HG03039 (cell line): ENCODE measurements around the gene GNB4.

Experiments used
- ATAC-seq: cut with Tn5 transposase; IDR thresholded peaks from one replicate; pipeline ENCODE4 v1.9.1; 2021; ENCODE audit warnings: mild to moderate bottlenecking, moderate library complexity; ENCODE audit not compliant: unreplicated experiment

GNB4 gene

GRCh38 chr3:179438841-179439240 lies 12.4 kb downstream of the GNB4 start:
- peak; percentile 92 for ATAC-seq

GRCh38 chr3:179436517-179436916 lies 14.8 kb downstream of the GNB4 start:
- no peak for ATAC-seq

DNA sequence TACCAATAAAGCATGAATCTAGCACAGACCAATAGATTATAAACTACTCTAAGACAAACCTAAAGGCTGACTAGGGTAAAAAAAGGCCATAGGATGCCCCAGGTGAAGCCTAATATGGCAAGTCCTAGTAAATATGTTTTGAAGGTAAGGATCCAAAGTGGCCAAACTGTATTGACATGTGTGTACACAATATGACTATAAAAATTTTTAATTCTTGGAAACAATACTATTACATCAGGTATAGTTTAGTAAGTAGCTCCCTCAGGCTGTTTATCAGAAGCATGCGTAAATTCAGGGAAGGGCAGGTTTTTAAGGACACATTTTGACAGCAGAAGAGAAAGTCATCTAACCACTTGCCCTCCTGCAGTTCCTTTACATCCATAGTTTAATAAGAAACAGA lies 18.8 kb downstream of the GNB4 start:
- ATAC-seq: peak; percentile 2

GRCh38 chr3:179432021-179432420 lies 19.2 kb downstream of the GNB4 start:
- peak; percentile 61 for ATAC-seq

GRCh38 chr3:179430277-179430870 lies 20.9 kb downstream of the GNB4 start:
- ATAC-seq: no peak

DNA sequence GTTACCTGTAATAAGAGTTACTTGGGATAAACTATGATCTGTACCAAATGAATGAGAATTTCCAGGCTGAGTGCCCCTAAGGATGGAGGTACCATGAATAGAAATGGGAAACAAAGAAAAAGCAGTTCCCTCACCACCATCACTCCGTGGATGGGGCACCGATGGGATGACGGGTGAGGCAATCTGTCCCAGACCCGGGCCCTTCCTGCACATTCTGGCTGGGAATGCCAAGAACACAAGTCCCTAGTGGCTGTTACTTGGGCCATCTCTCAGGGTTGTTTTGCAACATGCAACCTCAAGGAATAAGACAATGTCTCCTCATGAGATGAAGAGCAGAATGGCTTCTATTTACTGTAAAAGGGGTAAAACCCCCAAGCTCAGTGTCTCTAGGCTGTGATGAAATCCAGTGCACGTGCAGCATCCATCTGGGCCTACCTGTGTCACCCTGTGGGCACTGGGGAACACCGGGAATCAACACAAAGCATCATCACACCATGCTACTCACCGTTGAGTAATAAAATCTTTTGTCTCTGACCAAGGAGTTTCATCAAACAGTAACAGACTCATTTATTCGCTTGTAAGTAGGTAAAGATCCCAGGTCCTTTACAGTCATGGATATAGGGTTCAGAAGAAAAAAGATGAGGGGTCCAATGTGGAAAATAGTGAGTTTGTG lies 22.3 kb downstream of the GNB4 start:
- ATAC-seq: no peak

DNA sequence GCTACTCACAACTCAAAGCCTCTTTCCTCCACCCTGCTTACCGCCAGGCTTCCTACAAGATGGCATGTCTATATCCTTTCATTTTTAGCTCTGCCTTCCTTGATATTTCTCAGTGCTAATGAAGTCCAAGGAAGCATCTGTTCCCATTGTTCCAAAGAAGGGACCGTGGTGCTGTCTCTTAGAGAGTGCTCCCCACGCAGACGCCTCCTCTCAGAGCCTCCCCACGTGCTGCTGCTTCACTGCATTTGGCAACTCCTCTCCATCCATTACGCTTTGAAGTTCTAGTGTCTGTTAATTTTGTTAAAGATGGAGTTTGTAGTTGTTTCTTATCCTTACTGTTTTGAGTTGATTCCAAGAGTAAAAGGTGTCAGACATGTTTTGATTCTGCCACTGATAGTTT lies 26.2 kb downstream of the GNB4 start:
- no peak for ATAC-seq

- ATAC-seq: no peak
Observed at GRCh38 chr3:179421500-179421899, 29.8 kb downstream of the GNB4 start.

- no peak for ATAC-seq
Observed at GRCh38 chr3:179418610-179419009, 32.7 kb downstream of the GNB4 start.

GRCh38 chr3:179416681-179417080 lies 34.6 kb downstream of the GNB4 start:
- no peak for ATAC-seq

- no peak for ATAC-seq
Observed at GRCh38 chr3:179415377-179415776, 35.9 kb downstream of the GNB4 start.

DNA sequence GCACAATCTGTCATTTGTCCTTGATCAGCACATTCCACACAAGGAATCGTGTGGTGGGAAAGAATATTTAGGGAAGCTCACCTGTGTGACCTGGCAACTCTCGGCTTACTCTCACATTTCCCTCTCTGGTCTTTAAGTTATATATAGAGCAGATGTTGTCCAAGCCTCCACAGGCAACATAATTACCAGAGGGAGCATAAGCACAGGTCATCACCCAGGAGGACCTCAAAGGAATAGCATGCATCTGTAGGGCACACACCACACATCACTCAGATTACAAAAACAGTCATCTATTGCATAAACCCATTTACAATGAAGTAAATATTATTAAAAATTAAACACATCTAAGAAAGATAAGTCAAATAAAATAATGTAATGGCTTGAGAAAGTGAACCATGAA lies 36.5 kb downstream of the GNB4 start:
- no peak for ATAC-seq

DNA sequence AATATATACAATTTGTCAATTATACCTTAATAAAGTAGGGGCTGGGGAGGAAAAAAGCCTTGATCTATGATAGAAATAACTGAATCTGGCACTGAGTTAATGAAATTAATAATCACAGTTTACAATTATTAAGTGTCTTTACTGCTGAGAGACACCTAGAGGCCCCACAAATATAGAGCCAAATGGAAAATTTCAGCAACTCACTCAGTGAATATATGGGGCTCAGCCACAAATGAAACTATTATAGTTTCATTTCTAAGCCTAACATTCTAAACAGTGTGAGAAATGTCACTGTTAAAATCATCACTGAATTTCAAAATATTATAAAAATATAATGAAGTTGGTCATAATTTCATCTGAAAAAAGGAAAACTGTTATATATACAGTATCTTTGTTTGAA lies 40.3 kb downstream of the GNB4 start:
- no peak for ATAC-seq

DNA sequence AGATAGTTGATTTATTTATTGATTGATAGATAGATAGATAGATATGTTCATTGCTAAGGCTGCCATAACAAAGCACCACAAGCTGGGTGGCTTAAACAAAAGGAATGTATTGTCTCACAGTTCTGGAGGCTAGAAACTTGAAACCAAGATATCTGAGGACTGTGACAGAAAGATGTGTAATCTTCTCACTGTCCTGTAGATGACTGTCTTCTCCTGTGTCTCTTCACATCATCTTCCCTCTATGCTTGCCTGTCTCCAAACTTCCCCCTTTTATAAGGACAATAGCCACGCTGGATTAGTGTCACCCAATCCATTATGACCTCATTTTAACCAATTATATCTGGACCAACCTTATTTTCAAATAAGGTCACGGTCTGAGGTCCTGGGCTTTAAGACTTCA lies 40.9 kb downstream of the GNB4 start:
- no peak for ATAC-seq

- no peak for ATAC-seq
Observed at GRCh38 chr3:179404307-179404706, 47.0 kb downstream of the GNB4 start.

DNA sequence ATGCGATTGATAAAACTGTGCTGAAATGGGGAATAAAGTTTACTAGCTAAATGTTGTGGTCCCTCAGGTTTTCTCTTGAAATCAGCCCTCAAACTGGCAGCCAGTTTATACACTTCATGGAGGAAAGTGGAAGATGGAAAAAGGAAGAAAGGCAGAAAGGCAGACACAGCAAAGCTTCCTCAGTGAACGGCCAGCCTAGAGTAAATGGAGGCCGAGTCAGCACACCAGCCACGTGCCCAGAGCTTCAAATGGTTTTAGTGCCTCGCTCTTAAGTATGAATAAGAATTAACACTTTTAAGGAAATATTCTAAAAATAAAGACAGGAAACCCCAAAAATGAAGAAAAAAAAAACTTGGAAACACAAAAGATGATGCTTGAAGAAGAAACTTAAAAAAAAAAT lies 48.3 kb downstream of the GNB4 start:
- no peak for ATAC-seq

DNA sequence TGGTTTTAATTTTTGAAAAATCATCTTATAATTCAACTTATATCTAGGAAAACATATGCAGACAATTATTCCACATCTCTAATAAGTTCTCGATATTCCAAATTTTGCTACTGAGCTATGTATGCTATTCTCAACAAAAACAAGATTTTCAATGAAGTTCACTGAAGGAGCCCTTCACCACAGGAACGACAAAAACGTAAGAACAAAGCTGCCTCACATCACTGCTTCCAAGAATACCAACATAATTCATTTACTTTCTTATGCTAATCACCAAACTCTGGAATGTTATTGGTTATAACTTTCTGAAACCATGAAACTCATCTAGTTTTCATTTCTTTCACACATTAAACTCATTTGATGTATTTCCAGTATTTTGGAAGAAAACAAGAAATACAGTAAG lies 49.7 kb downstream of the GNB4 start:
- no peak for ATAC-seq

- ATAC-seq: no peak
Observed at GRCh38 chr3:179398574-179399231, 52.6 kb downstream of the GNB4 start.

GRCh38 chr3:179391906-179392305 lies 59.4 kb downstream of the GNB4 start:
- ATAC-seq: no peak

DNA sequence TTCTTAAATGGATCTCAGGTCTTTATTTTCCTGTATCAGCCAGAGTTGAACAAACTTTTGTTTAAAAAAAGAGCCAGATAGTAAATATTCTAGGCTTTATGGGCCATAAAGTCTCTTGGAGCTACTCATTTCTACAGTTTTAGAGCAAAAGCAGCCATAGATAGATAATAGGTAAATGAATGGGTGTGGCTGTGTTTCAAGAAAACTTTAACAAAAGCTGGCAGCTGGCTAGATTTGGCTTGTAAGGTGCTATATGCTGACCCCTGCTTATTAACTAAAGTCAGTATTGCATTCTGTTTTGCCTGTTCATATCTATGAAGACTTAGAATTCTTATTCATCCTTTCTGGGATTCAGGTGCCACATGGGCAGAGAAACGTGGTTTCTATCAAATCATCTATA lies 74.8 kb downstream of the GNB4 start:
- ATAC-seq: no peak

GRCh38 chr3:179375091-179375999 lies 75.9 kb downstream of the GNB4 start:
- no peak for ATAC-seq
